SK-N-SH (cell line): ENCODE data around the gene IL20RB. TPM values are rescaled to one million over a fixed set of nuclear protein-coding genes. Genes with fewer than 3 reads are reported as not detected.

Experiments used
- CTCF ChIA-PET: fragments of 300-600, 350-600 bp; formaldehyde crosslinking; extraction: SDS; loops from one replicate; lab custom pipeline; 2021; lab: Yijun Ruan, JAX
- POLR2A ChIA-PET: fragments of 350-600 bp; sonication (Branson Sonifier 250); formaldehyde crosslinking; extraction: SDS; loops from one replicate; lab custom pipeline; 2020; ENCODE audit warnings: antibody characterized with exemption, inconsistent platforms; lab: Yijun Ruan, JAX
- DNase-seq: peaks from one replicate; pipeline ENCODE4 v3.0.0; 2012
- H2AFZ ChIP-seq: fragments of 200-600 bp; sonication (generic); 2 replicates; pipeline ENCODE4 v1.8.1; 2016; ENCODE audit warnings: antibody characterized with exemption, mild to moderate bottlenecking, low read depth
- H3F3A ChIP-seq: fragments of 200-600 bp; sonication (generic); replicated peaks from 2 replicates; pipeline ENCODE3; 2016; ENCODE audit warnings: antibody characterized with exemption, mild to moderate bottlenecking; ENCODE audit not compliant: insufficient read depth
- H3K27ac ChIP-seq, 2 experiments: fragments of 200-500 bp in 1 of 2; fragments of 200-600 bp in 1 of 2; sonication (Bioruptor generic) in 1 of 2; sonication (generic), shearing (Covaris generic) in 1 of 2; 2 replicates each; pipeline versions ENCODE4 v1.5.1 to v1.6.1; 2014 to 2016; ENCODE audit warnings: low read depth in 2 of 2, inconsistent platforms in 1 of 2, low read length in 1 of 2, mild to moderate bottlenecking in 1 of 2, mixed read lengths in 1 of 2
- H3K27me3 ChIP-seq: fragments of 200-600 bp; sonication (generic), shearing (Covaris generic); 2 replicates; pipeline ENCODE4 v1.6.1; 2016; ENCODE audit warnings: mixed run types; ENCODE audit not compliant: insufficient read depth
- H3K36me3 ChIP-seq, 2 experiments: fragments of 200-500 bp in 1 of 2; fragments of 200-600 bp in 1 of 2; sonication (Bioruptor generic) in 1 of 2; sonication (generic) in 1 of 2; replicated peaks in 1 of 2; 2 replicates each; pipeline versions ENCODE3 to v1.5.1; 2014 to 2016; ENCODE audit warnings: low read length in 1 of 2, mild to moderate bottlenecking in 1 of 2; ENCODE audit not compliant: insufficient read depth in 2 of 2, control insufficient read depth in 1 of 2
- H3K4me1 ChIP-seq, 2 experiments: fragments of 200-500 bp in 1 of 2; fragments of 200-600 bp in 1 of 2; sonication (Bioruptor generic) in 1 of 2; sonication (generic), shearing (Covaris generic) in 1 of 2; 2 replicates each; pipeline versions ENCODE4 v1.5.1 to v1.6.1; 2014 to 2016; ENCODE audit warnings: low read depth in 1 of 2, low read length in 1 of 2, mixed run types in 1 of 2; ENCODE audit not compliant: insufficient read depth in 2 of 2, control insufficient read depth in 1 of 2
- H3K4me2 ChIP-seq: fragments of 200-600 bp; sonication (generic), shearing (Covaris generic); 2 replicates; pipeline ENCODE4 v1.6.1; 2017; ENCODE audit warnings: mixed run types
- H3K4me3 ChIP-seq, 2 experiments: fragments of 200-500 bp in 1 of 2; fragments of 200-600 bp in 1 of 2; sonication (Bioruptor generic) in 1 of 2; sonication (generic), shearing (Covaris generic) in 1 of 2; 2 replicates each; pipeline versions ENCODE4 v1.5.1 to v1.8.1; 2014 to 2016; ENCODE audit warnings: low read depth in 2 of 2, inconsistent platforms in 1 of 2, low read length in 1 of 2, mild to moderate bottlenecking in 1 of 2, mixed read lengths in 1 of 2, moderate library complexity in 1 of 2
- H3K79me2 ChIP-seq: fragments of 200-600 bp; sonication (generic); 2 replicates; pipeline ENCODE4 v1.8.1; 2017; ENCODE audit warnings: mild to moderate bottlenecking; ENCODE audit not compliant: insufficient read depth
- H3K9ac ChIP-seq: fragments of 200-600 bp; sonication (generic); 2 replicates; pipeline ENCODE4 v1.6.1; 2017; ENCODE audit warnings: mixed run types
- H3K9me2 ChIP-seq: fragments of 200-600 bp; sonication (generic); 2 replicates; pipeline ENCODE4 v1.6.1; 2017; ENCODE audit warnings: mixed run types
- H3K9me3 ChIP-seq: fragments of 200-600 bp; sonication (generic); 2 replicates; pipeline ENCODE4 v1.6.1; 2017; ENCODE audit warnings: mixed run types, mild to moderate bottlenecking, moderate library complexity
- H4K20me1 ChIP-seq: fragments of 200-600 bp; sonication (generic); 2 replicates; pipeline ENCODE4 v1.6.1; 2017; ENCODE audit warnings: mild to moderate bottlenecking, mixed run types; ENCODE audit not compliant: insufficient read depth
- ELF1 ChIP-seq: IDR thresholded peaks from 2 replicates; pipeline ENCODE4 v1.4.0; 2012
- EP300 ChIP-seq, 2 experiments: IDR thresholded peaks; 2 replicates each; pipeline versions ENCODE4 v1.4.0 to v1.6.1; 2012; ENCODE audit warnings: borderline replicate concordance in 1 of 2, low read depth in 1 of 2, low read length in 1 of 2
- FOXJ3 ChIP-seq: sonication (generic); formaldehyde crosslinking; IDR thresholded peaks from 2 replicates; pipeline ENCODE4 v1.5.1; 2020; ENCODE audit warnings: mild to moderate bottlenecking, missing genetic modification reagents
- GATA2 ChIP-seq: sonication (generic); formaldehyde crosslinking; IDR thresholded peaks from 2 replicates; pipeline ENCODE4 v1.5.0; 2020; ENCODE audit warnings: mild to moderate bottlenecking, missing genetic modification reagents
- JUND ChIP-seq: IDR thresholded peaks from 2 replicates; pipeline ENCODE4 v1.4.0; 2012
- NFIC ChIP-seq: IDR thresholded peaks from 2 replicates; pipeline ENCODE4 v1.4.0; 2012; ENCODE audit warnings: borderline replicate concordance
- RAD21 ChIP-seq: IDR thresholded peaks from 2 replicates; pipeline ENCODE4 v1.6.1; 2012; ENCODE audit warnings: mild to moderate bottlenecking, low read length
- RFX5 ChIP-seq: IDR thresholded peaks from 2 replicates; pipeline ENCODE4 v1.6.1; 2012; ENCODE audit warnings: mild to moderate bottlenecking, improper control_type of control experiment, low read length
- SIN3A ChIP-seq: IDR thresholded peaks from 2 replicates; pipeline ENCODE4 v1.6.1; 2012; ENCODE audit warnings: low read depth, mild to moderate bottlenecking, low read length, moderate library complexity, borderline replicate concordance
- SMC3 ChIP-seq: IDR thresholded peaks from 2 replicates; pipeline ENCODE4 v1.6.1; 2012; ENCODE audit warnings: low read depth, low read length, improper control_type of control experiment
- TAF1 ChIP-seq: IDR thresholded peaks from 2 replicates; pipeline ENCODE4 v1.6.1; 2012; ENCODE audit warnings: low read depth, mild to moderate bottlenecking, low read length, moderate library complexity, borderline replicate concordance
- TEAD4 ChIP-seq: IDR thresholded peaks from 2 replicates; pipeline ENCODE4 v1.4.0; 2012; ENCODE audit warnings: mild to moderate bottlenecking, borderline replicate concordance; ENCODE audit not compliant: insufficient read depth
- WGBS: methylation state at CpG from one replicate; pipeline ENCODE4 v1.1.6; 2017; ENCODE audit warnings: low lambda C conversion rate; 5-methylcytosine and 5-hydroxymethylcytosine counted together
- polyA plus RNA-seq, 3 experiments: library from polyadenylated mRNA; depleted of rRNA; stranded (reverse); fragments of >200 nt; gene quantifications; 2 replicates each; pipeline ENCODE4 v1.2.3, GENCODE V29; 2012
- TF ChIP-seq, protein P1 (sequence below): fragments of 150-350 bp; IDR thresholded peaks from 2 replicates; pipeline ENCODE4 v1.6.1; 2016; ENCODE audit warnings: mild to moderate bottlenecking, low read depth, low read length
- TF ChIP-seq, protein P2 (sequence below): fragments of 150-350 bp; IDR thresholded peaks from 2 replicates; pipeline ENCODE4 v1.6.1; 2017; ENCODE audit warnings: antibody characterized with exemption, low read length, low read depth, borderline replicate concordance
- TF ChIP-seq, protein P3 (sequence below): IDR thresholded peaks from 2 replicates; pipeline ENCODE4 v1.4.0; 2012; ENCODE audit warnings: low read depth, borderline replicate concordance

Gene IL20RB
- polyA plus RNA-seq, 1 of the 3 experiments (the other 2 are of a cell fraction), result 0.58 TPM

DNA sequence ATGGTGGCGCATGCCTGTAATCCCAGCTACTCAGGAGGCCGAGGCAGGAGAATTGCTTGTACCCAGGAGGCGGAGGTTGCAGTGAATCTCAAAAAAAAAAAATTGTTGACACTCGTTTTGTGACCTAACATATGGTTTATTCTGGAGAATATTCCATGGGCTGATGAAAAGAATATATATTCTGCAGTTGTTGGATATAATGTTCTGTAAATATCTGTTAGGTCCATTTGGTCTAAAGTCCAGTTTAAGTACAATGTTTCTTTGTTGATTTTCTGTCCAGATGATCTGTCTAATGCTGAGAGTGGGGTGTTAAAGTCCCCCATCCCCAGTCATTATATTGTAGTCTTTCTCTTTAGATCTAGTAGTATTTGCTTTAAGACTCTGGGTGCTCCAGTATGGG is 15.6 kb downstream of the IL20RB start (continued):
- TF ChIP-seq, protein P1, sequence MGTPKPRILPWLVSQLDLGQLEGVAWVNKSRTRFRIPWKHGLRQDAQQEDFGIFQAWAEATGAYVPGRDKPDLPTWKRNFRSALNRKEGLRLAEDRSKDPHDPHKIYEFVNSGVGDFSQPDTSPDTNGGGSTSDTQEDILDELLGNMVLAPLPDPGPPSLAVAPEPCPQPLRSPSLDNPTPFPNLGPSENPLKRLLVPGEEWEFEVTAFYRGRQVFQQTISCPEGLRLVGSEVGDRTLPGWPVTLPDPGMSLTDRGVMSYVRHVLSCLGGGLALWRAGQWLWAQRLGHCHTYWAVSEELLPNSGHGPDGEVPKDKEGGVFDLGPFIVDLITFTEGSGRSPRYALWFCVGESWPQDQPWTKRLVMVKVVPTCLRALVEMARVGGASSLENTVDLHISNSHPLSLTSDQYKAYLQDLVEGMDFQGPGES, result no peak
- TF ChIP-seq RFX5 (no peak), TAF1 (no peak), GATA2 (CRISPR knock-in tag) (no peak), ELF1 (no peak), SMC3 (no peak), TEAD4 (no peak), SIN3A (no peak)
- TF ChIP-seq, protein P2, sequence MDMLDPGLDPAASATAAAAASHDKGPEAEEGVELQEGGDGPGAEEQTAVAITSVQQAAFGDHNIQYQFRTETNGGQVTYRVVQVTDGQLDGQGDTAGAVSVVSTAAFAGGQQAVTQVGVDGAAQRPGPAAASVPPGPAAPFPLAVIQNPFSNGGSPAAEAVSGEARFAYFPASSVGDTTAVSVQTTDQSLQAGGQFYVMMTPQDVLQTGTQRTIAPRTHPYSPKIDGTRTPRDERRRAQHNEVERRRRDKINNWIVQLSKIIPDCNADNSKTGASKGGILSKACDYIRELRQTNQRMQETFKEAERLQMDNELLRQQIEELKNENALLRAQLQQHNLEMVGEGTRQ, result no peak
- TF ChIP-seq, protein P3, sequence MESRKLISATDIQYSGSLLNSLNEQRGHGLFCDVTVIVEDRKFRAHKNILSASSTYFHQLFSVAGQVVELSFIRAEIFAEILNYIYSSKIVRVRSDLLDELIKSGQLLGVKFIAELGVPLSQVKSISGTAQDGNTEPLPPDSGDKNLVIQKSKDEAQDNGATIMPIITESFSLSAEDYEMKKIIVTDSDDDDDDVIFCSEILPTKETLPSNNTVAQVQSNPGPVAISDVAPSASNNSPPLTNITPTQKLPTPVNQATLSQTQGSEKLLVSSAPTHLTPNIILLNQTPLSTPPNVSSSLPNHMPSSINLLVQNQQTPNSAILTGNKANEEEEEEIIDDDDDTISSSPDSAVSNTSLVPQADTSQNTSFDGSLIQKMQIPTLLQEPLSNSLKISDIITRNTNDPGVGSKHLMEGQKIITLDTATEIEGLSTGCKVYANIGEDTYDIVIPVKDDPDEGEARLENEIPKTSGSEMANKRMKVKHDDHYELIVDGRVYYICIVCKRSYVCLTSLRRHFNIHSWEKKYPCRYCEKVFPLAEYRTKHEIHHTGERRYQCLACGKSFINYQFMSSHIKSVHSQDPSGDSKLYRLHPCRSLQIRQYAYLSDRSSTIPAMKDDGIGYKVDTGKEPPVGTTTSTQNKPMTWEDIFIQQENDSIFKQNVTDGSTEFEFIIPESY, result no peak
- TF ChIP-seq, all 33 proteins: peak for 0

DNA sequence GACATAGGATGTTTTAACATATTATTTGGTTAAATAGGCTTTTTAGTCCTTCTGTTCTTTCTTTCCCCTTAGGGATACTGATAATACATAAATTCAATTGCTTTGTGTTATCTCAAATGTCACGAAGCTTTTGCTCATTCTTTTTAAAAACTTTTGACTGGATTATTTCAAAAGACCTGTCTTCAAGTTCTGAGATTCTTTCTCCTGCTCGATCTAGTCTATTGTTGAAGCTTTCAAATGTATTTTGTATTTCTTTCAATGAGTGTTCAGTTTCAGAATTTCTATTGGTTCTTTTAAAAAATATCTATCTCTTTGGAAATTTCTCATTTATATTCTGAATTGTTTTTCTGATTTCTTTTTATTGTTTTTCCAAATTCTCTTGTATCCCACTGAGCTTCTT is 16.9 kb downstream of the IL20RB start:
- 36% methylated on average over 2 of the region's 2 CpGs for WGBS
- no peak overlapping the region for H3K9ac ChIP-seq
- peaks cover 0 to 4% of the 10 kb centered on the region in 2 experiments; a peak in 1 of 4 replicates for H3K4me1 ChIP-seq
- ChIA-PET POLR2A (no interaction called here), CTCF (no interaction called here)
- H3K36me3 ChIP-seq, result peaks cover 0 to 4% of the 10 kb centered on the region in 2 experiments
- no peak overlapping the region for H3K4me3 ChIP-seq
- H3K27me3 ChIP-seq, result no peaks in the 10 kb centered on the region
- H2AFZ ChIP-seq, result no peak overlapping the region
- H3K9me2 ChIP-seq, result no peaks in the 10 kb centered on the region
- no peak for DNase-seq
- H3K4me2 ChIP-seq, result no peak overlapping the region
- no peaks in the 10 kb centered on the region for H3F3A ChIP-seq
- 0 out of 2 replicates have a peak, but pooled peaks cover 4% of the 10 kb centered on the region for H3K9me3 ChIP-seq
- no peak for TF ChIP-seq EP300 (IDR thresholded peaks at IDR 0.05; ENCODE audit: borderline replicate concordance in 1 of 2, low read depth in 1 of 2, low read length in 1 of 2)
- TF ChIP-seq FOXJ3 (CRISPR knock-in tag), result no peak
- TF ChIP-seq TAF1, result no peak
- no peak for TF ChIP-seq JUND
- no peak for TF ChIP-seq NFIC
- TF ChIP-seq RAD21, result no peak
- TF ChIP-seq TEAD4, result no peak
- TF ChIP-seq, protein P2, result no peak
- TF ChIP-seq, all 33 proteins: peak for 0
- Histone ChIP-seq H3K79me2 (no peaks in the 10 kb centered on the region), H4K20me1 (no peaks in the 10 kb centered on the region), H3K27ac (no peak overlapping the region)
